HepG2 (cell line): Measurements from ENCODE around the gene GJC2. TPM values are rescaled to one million over a fixed set of nuclear protein-coding genes. Genes with fewer than 3 reads are reported as not detected.

ENCODE experiments used
- ATM ChIP-seq: fragments of 450-650 bp; IDR thresholded peaks from 2 replicates; pipeline ENCODE4 v1.7.1; 2017; ENCODE audit warnings: mild to moderate bottlenecking, borderline replicate concordance
- BORCS8-MEF2B ChIP-seq: sonication (generic); formaldehyde crosslinking; IDR thresholded peaks from 2 replicates; pipeline ENCODE4 v1.8.0; 2022; ENCODE audit warnings: mild to moderate bottlenecking, missing genetic modification reagents
- CREM ChIP-seq, 2 experiments: sonication (generic) in 1 of 2; formaldehyde crosslinking in 1 of 2; IDR thresholded peaks; 2 replicates each; pipeline versions ENCODE4 v1.4.0 to v1.6.1; 2016 to 2020; ENCODE audit warnings: antibody characterized with exemption in 1 of 2, mild to moderate bottlenecking in 1 of 2, missing genetic modification reagents in 1 of 2
- HDAC1 ChIP-seq: sonication (generic); formaldehyde crosslinking; IDR thresholded peaks from 2 replicates; pipeline ENCODE4 v1.5.1; 2020; ENCODE audit warnings: mild to moderate bottlenecking, missing genetic modification reagents
- HMGA1 ChIP-seq: sonication (generic); formaldehyde crosslinking; conservative IDR thresholded peaks from 2 replicates; pipeline ENCODE4 v1.4.0; 2020; ENCODE audit warnings: missing genetic modification reagents
- HNRNPH1 ChIP-seq: fragments of 200-400 bp; formaldehyde crosslinking; optimal IDR thresholded peaks from 2 replicates; pipeline ENCODE3; 2017; ENCODE audit warnings: mild to moderate bottlenecking, low read depth, low read length
- HNRNPLL ChIP-seq: fragments of 200-400 bp; formaldehyde crosslinking; IDR thresholded peaks from 2 replicates; pipeline ENCODE4 v1.6.1; 2017; ENCODE audit warnings: mild to moderate bottlenecking, low read depth, low read length; ENCODE audit not compliant: poor library complexity, severe bottlenecking
- MED1 ChIP-seq: sonication (generic); formaldehyde crosslinking; IDR thresholded peaks from 2 replicates; pipeline ENCODE4 v1.4.0; 2020; ENCODE audit warnings: missing genetic modification reagents
- NBN ChIP-seq: fragments of 450-650 bp; conservative IDR thresholded peaks from 2 replicates; pipeline ENCODE4 v1.6.1; 2017
- NCOA2 ChIP-seq: sonication (generic); formaldehyde crosslinking; IDR thresholded peaks from 2 replicates; pipeline ENCODE4 v1.8.0; 2022; ENCODE audit warnings: inconsistent platforms
- PHF8 ChIP-seq: sonication (generic); formaldehyde crosslinking; IDR thresholded peaks from 2 replicates; pipeline ENCODE4 v1.5.0; 2020; ENCODE audit warnings: missing genetic modification reagents
- POLR2A ChIP-seq, 2 experiments: IDR thresholded peaks; 2 replicates each; pipeline ENCODE4 v1.6.1; 2011; ENCODE audit warnings: low read depth in 2 of 2, low read length in 2 of 2, mild to moderate bottlenecking in 1 of 2, moderate library complexity in 1 of 2; ENCODE audit not compliant: insufficient read depth in 1 of 2
- RARA ChIP-seq: IDR thresholded peaks from 2 replicates; pipeline ENCODE4 v1.6.1; 2016; ENCODE audit warnings: missing genetic modification reagents, missing compliant biosample characterization
- SKI ChIP-seq: fragments of 450-650 bp; IDR thresholded peaks from one replicate; pipeline ENCODE4 v1.6.1; 2018; ENCODE audit warnings: mild to moderate bottlenecking; ENCODE audit not compliant: partially characterized antibody
- TAF1 ChIP-seq: sonication (generic); formaldehyde crosslinking; IDR thresholded peaks from 2 replicates; pipeline ENCODE4 v1.4.0; 2020; ENCODE audit warnings: missing genetic modification reagents
- ZNF282 ChIP-seq: fragments of 450-650 bp; IDR thresholded peaks from 2 replicates; pipeline ENCODE4 v1.6.1; 2018; ENCODE audit not compliant: partially characterized antibody
- ZNF33A ChIP-seq: sonication (generic); formaldehyde crosslinking; IDR thresholded peaks from 2 replicates; pipeline ENCODE4 v1.5.1; 2020; ENCODE audit warnings: missing genetic modification reagents, mild to moderate bottlenecking, moderate library complexity, borderline replicate concordance
- ZNF605 ChIP-seq: sonication (generic); formaldehyde crosslinking; IDR thresholded peaks from 2 replicates; pipeline ENCODE4 v1.8.0; 2022; ENCODE audit warnings: mild to moderate bottlenecking, missing genetic modification reagents
- ZNF713 ChIP-seq: sonication (generic); formaldehyde crosslinking; IDR thresholded peaks from 2 replicates; pipeline ENCODE4 v1.4.0; 2020; ENCODE audit warnings: mild to moderate bottlenecking, missing genetic modification reagents
- ZNF773 ChIP-seq: sonication (generic); formaldehyde crosslinking; IDR thresholded peaks from 2 replicates; pipeline ENCODE4 v1.4.0; 2020; ENCODE audit warnings: missing genetic modification reagents, borderline replicate concordance
- ZSCAN21 ChIP-seq: sonication (generic); formaldehyde crosslinking; IDR thresholded peaks from 2 replicates; pipeline ENCODE4 v1.8.0; 2022; ENCODE audit warnings: mild to moderate bottlenecking, missing genetic modification reagents, moderate library complexity, borderline replicate concordance
- ZZZ3 ChIP-seq: sonication (generic); formaldehyde crosslinking; IDR thresholded peaks from 2 replicates; pipeline ENCODE4 v1.4.0; 2020; ENCODE audit warnings: missing genetic modification reagents, mild to moderate bottlenecking, borderline replicate concordance
- polyA plus RNA-seq, 8 experiments: library from polyadenylated mRNA; depleted of rRNA in 3 of 8; stranded (reverse) in 7 of 8; unstranded in 1 of 8; fragments of >200 nt; fragmentation: Illumina TruSeq in 4 of 8; extraction: Trizol in 4 of 8; gene quantifications; 2 replicates each; pipeline versions ENCODE4 v1.2.1 to v1.2.3, GENCODE V29; 2011 to 2016; ENCODE audit warnings: low read depth in 4 of 8, missing spikeins in 1 of 8, mixed read lengths in 1 of 8; ENCODE audit not compliant: insufficient read depth in 1 of 8
- total RNA-seq, 5 experiments: library from RNA; depleted of rRNA; stranded (reverse); fragments of >200 nt; fragmentation: Illumina TruSeq; extraction: Trizol; gene quantifications; 2 replicates each; pipeline ENCODE4 v1.2.3, GENCODE V29; 2016; ENCODE audit warnings: low read depth in 1 of 5
- TF ChIP-seq, protein P1 (sequence below): IDR thresholded peaks from 2 replicates; pipeline ENCODE4 v1.6.1; 2018; ENCODE audit warnings: missing genetic modification reagents
- TF ChIP-seq, protein P2 (sequence below): sonication (generic); formaldehyde crosslinking; IDR thresholded peaks from 2 replicates; pipeline ENCODE4 v1.9.0; 2022; ENCODE audit warnings: missing genetic modification reagents, mild to moderate bottlenecking, borderline replicate concordance
- TF ChIP-seq, protein P3 (sequence below): sonication (generic); formaldehyde crosslinking; conservative IDR thresholded peaks from 2 replicates; pipeline ENCODE4 v1.4.0; 2020; ENCODE audit warnings: missing genetic modification reagents
- TF ChIP-seq, protein P4 (sequence below): sonication (generic); formaldehyde crosslinking; IDR thresholded peaks from 2 replicates; pipeline ENCODE4 v1.4.0; 2020; ENCODE audit warnings: mild to moderate bottlenecking, missing genetic modification reagents

The GJC2 gene
- total and polyA plus RNA-seq, 2 of the 13 experiments (the other 11 are each of a cell fraction or from before 2014, with no cell fraction given), result 1.6 to 3.8 TPM

DNA sequence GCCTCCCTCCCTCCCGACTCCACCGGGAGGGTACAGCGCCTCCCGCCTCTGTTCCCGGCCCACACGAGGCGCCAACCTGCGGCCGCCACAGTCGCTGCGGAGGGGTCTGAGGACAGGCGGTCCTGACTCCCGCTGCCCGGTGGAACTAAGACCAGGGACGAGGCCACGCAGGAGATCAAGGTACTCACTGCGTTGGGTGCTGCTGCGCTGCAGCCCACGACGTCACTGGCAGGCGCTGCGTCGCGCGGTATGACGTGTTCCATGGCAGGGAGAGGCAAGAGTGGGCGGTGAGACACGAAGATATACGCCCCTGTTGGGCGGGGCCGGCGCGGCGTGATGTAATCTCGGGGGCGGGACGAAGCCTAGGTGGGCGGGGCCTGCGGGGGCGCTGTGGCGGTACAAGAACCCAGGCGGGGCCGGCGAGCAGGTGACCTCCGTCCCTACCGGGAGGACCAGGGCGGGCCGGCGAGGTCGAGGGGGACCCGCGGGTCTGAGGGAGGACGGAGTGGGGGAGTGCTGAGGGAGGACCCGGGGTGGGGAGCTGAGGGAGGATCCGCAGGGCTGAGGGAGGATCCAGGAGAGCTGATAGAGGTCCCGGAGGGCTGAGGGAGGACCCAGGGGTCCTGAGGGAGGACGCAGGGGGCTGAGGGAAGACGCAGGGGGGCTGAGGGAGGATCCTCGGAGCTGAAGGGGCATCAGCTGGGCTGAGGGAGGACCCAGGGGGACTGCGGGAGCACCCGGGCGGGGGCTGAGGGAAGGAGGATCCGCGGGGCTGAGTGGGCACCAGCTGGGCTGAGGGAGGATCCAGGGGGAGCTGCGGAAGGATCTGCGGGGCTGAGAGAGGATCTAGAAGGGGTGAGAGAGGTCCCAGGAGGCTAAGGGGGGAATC is 40.4 kb upstream of the GJC2 start, which contains the start of gene MRPL55 (continued):
- TF ChIP-seq, protein P1, sequence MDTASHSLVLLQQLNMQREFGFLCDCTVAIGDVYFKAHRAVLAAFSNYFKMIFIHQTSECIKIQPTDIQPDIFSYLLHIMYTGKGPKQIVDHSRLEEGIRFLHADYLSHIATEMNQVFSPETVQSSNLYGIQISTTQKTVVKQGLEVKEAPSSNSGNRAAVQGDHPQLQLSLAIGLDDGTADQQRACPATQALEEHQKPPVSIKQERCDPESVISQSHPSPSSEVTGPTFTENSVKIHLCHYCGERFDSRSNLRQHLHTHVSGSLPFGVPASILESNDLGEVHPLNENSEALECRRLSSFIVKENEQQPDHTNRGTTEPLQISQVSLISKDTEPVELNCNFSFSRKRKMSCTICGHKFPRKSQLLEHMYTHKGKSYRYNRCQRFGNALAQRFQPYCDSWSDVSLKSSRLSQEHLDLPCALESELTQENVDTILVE (CRISPR knock-in tag), result peak; percentile 82; the same call in 1 of the 2 replicates
- TF ChIP-seq BORCS8-MEF2B (CRISPR knock-in tag) (peak; percentile 82; the same call in 1 of the 2 replicates), PHF8 (CRISPR knock-in tag) (peak; percentile 97), POLR2A (IDR thresholded peaks at IDR 0.05; ENCODE audit: insufficient read depth in 1 of 2, low read depth in 2 of 2, low read length in 2 of 2) (peak in 1 of 2 experiments; percentile 95; a peak in 2 of 4 replicates), CREM (IDR thresholded peaks at IDR 0.05) (peak; percentile 100), CREM (CRISPR knock-in tag; IDR thresholded peaks at IDR 0.05) (peak; percentile 99), ZNF33A (CRISPR knock-in tag) (peak; percentile 70; the same call in 1 of the 2 replicates), ZNF773 (CRISPR knock-in tag) (0 out of 2 replicates have a peak, but pooled peaks have one; percentile 22), HDAC1 (CRISPR knock-in tag) (peak; percentile 98), RARA (CRISPR knock-in tag) (peak; percentile 46), NCOA2 (CRISPR knock-in tag) (peak; percentile 28; the same call in 1 of the 2 replicates), ATM (0 out of 2 replicates have a peak, but pooled peaks have one; percentile 28), ZNF713 (CRISPR knock-in tag) (peak; percentile 29; the same call in 1 of the 2 replicates), ZNF282 (no peak), ZSCAN21 (CRISPR knock-in tag) (peak; percentile 97), SKI (no peak), HNRNPLL (peak; percentile 50), HNRNPH1 (no peak), NBN (no peak), TAF1 (CRISPR knock-in tag) (peak; percentile 92), HMGA1 (CRISPR knock-in tag) (no peak), MED1 (CRISPR knock-in tag) (peak; percentile 90), ZZZ3 (CRISPR knock-in tag) (no peak; the same call in 1 of the 2 replicates), ZNF605 (CRISPR knock-in tag) (peak; percentile 85; the same call in 1 of the 2 replicates)
- TF ChIP-seq, protein P2, sequence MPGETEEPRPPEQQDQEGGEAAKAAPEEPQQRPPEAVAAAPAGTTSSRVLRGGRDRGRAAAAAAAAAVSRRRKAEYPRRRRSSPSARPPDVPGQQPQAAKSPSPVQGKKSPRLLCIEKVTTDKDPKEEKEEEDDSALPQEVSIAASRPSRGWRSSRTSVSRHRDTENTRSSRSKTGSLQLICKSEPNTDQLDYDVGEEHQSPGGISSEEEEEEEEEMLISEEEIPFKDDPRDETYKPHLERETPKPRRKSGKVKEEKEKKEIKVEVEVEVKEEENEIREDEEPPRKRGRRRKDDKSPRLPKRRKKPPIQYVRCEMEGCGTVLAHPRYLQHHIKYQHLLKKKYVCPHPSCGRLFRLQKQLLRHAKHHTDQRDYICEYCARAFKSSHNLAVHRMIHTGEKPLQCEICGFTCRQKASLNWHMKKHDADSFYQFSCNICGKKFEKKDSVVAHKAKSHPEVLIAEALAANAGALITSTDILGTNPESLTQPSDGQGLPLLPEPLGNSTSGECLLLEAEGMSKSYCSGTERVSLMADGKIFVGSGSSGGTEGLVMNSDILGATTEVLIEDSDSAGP (CRISPR knock-in tag), result peak; percentile 83; the same call in 1 of the 2 replicates
- TF ChIP-seq, protein P3, sequence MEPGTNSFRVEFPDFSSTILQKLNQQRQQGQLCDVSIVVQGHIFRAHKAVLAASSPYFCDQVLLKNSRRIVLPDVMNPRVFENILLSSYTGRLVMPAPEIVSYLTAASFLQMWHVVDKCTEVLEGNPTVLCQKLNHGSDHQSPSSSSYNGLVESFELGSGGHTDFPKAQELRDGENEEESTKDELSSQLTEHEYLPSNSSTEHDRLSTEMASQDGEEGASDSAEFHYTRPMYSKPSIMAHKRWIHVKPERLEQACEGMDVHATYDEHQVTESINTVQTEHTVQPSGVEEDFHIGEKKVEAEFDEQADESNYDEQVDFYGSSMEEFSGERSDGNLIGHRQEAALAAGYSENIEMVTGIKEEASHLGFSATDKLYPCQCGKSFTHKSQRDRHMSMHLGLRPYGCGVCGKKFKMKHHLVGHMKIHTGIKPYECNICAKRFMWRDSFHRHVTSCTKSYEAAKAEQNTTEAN (CRISPR knock-in tag), result peak; percentile 61; the same call in 1 of the 2 replicates
- TF ChIP-seq, protein P4, sequence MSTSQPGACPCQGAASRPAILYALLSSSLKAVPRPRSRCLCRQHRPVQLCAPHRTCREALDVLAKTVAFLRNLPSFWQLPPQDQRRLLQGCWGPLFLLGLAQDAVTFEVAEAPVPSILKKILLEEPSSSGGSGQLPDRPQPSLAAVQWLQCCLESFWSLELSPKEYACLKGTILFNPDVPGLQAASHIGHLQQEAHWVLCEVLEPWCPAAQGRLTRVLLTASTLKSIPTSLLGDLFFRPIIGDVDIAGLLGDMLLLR, result no peak
